Measurements from ENCODE around the gene NDE1. TPM values are rescaled to one million over a fixed set of nuclear protein-coding genes. Genes with fewer than 3 reads are reported as not detected.

NDE1 gene
- polyA plus RNA-seq, 2 of the 4 experiments (the other 2 are of a cell fraction), result 27.6 to 30.6 TPM

DNA sequence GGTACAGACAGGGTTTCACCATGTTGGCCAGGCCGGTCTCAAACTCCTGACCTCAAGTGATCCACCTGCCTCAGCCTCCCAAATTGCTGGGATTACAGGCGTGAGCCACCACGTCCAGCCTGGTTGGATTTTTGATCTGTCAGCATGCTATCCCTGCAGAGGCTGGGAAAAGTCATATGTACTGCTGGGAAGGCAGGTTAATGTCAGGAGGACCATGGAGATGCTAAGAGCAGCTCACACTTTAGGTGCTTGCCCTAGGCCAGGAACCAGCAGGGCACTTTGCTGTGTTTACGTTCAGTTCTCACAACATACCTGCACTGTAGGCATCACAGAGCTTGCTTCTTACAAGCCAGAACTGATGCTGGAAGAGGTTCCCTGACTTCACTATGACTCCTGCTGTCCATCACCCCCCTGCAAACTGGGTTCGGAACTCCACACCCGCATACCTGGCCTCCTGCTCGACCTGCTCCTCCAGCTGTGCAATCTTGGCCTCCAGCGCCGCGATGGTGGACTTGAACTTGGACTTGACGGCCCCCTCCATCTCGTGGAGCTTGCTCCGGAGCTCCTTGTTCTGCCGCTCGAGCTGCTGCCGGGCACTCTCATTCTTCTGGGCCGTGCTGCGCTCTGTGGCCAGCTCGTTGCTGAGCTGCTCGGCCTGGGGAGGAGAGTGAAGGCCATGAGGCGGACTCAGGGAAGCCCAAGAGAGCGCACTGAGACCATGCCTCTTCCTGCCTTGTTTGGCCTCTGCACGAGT, 66.8 kb downstream of the NDE1 start:
- no peak for TF ChIP-seq SMC3 (IDR thresholded peaks at IDR 0.05)
- TF ChIP-seq JUNB (IDR thresholded peaks at IDR 0.05), result no peak
- TF ChIP-seq CBX8 (IDR thresholded peaks at IDR 0.05), result no peak
- TF ChIP-seq SREBF2 (IDR thresholded peaks at IDR 0.05), result no peak
- no peak for TF ChIP-seq REST (IDR thresholded peaks at IDR 0.05)
- no peak for TF ChIP-seq NFE2L2 (conservative IDR thresholded peaks at IDR 0.05; ENCODE audit: low read length)
- TF ChIP-seq EP300 (IDR thresholded peaks at IDR 0.05), result no peak
- no peak for TF ChIP-seq EHF (CRISPR knock-in tag; IDR thresholded peaks at IDR 0.05)
- TF ChIP-seq FOSL2 (IDR thresholded peaks at IDR 0.05), result no peak
- TF ChIP-seq FOSL2 (CRISPR knock-in tag; IDR thresholded peaks at IDR 0.05), result no peak
- TF ChIP-seq HEYL (CRISPR knock-in tag; IDR thresholded peaks at IDR 0.05), result no peak
- TF ChIP-seq, protein P1, sequence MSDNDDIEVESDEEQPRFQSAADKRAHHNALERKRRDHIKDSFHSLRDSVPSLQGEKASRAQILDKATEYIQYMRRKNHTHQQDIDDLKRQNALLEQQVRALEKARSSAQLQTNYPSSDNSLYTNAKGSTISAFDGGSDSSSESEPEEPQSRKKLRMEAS (IDR thresholded peaks at IDR 0.05), result no peak
- no peak for TF ChIP-seq ATOH8 (CRISPR knock-in tag; IDR thresholded peaks at IDR 0.05; ENCODE audit: low read depth)
- no peak for TF ChIP-seq HOXA7 (CRISPR knock-in tag; IDR thresholded peaks at IDR 0.05)
- TF ChIP-seq KDM1A (IDR thresholded peaks at IDR 0.05; ENCODE audit: low read depth), result no peak
- no peak for TF ChIP-seq TP53 (CRISPR knock-in tag; IDR thresholded peaks at IDR 0.05)
- ChIA-PET POLR2A (no interaction called here), CTCF (interaction anchor here (0.8 to 1.6 kb wide), 6 partner anchors 10 to 106 kb away, joined by 3 to 5 read pairs (median 3); no protein-coding TSS in a partner anchor)
- 97% methylated on average over 23 of the region's 23 CpGs for WGBS (ENCODE audit: missing lambda C conversion rate)
- H3K4me3 ChIP-seq, result no peak overlapping the region
- H3K9me3 ChIP-seq, result no peaks in the 10 kb centered on the region
- H3K4me1 ChIP-seq, result no peaks in the 10 kb centered on the region
- no peak overlapping the region for H3K4me2 ChIP-seq
- no peak for FAIRE-seq
- no peak for ATAC-seq
- no peak overlapping the region for H3K27ac ChIP-seq
- DNase-seq (ENCODE audit: low read depth in 1 of 2, low spot score in 1 of 2), result no peak

DNA sequence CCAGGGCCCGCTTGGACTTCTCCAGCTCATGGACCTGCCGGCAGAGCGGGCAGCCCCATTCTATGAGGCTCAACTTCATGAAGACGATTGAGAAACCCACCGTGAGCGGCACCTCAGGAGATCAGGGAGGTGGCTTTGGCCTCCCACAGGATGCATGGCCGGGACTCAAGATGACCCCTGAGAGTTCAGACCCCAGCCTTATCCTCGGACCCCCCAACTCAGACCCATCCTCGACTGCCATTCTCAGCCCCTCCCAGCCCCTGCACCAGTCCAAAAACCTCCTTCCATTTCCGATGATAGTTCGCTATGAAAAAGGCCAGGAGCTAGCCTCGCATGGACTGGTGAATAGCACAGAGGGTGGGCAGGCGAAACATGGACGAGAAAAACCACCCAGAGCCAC, 71.0 kb downstream of the NDE1 start:
- ATAC-seq (no peak), FAIRE-seq (no peak), DNase-seq (ENCODE audit: low read depth in 1 of 2, low spot score in 1 of 2) (no peak)
- Histone ChIP-seq H3K4me1 (no peaks in the 10 kb centered on the region), H3K27ac (no peak overlapping the region), H3K9me3 (no peaks in the 10 kb centered on the region), H3K4me2 (no peak overlapping the region), H3K4me3 (no peak overlapping the region)
- WGBS (ENCODE audit: missing lambda C conversion rate), result 92% methylated on average over 14 of the region's 14 CpGs
- ChIA-PET CTCF (interaction anchor here (0.6 to 1.9 kb wide), 2 partner anchors 16 to 71 kb away, joined by 3 to 6 read pairs; no protein-coding TSS in a partner anchor), POLR2A (no interaction called here)
- TF ChIP-seq EHF (CRISPR knock-in tag; IDR thresholded peaks at IDR 0.05) (no peak), PBX3 (IDR thresholded peaks at IDR 0.05) (no peak), CBX8 (IDR thresholded peaks at IDR 0.05) (no peak), USF2 (IDR thresholded peaks at IDR 0.05) (no peak), HOXA7 (CRISPR knock-in tag; IDR thresholded peaks at IDR 0.05) (no peak), KDM5A (IDR thresholded peaks at IDR 0.05) (no peak)
- TF ChIP-seq, protein P1 (IDR thresholded peaks at IDR 0.05), result no peak

Measured in A549 (cell line).